CD14-positive monocyte (primary cell): ENCODE measurements around the gene IGSF9B. TPM values are rescaled to one million over a fixed set of nuclear protein-coding genes. Genes with fewer than 3 reads are reported as not detected.

Source experiments
- DNase-seq, 3 donors: peaks; one replicate each; pipeline ENCODE4 v3.0.0-alpha.2; 2011 to 2022
- H2AFZ ChIP-seq: 2 replicates; pipeline ENCODE4 v1.6.0; 2012; ENCODE audit warnings: mild to moderate bottlenecking, low read depth, low read length, inconsistent platforms; ENCODE audit not compliant: insufficient read depth, poor library complexity, severe bottlenecking
- H3K27ac ChIP-seq, 2 donors: 1 replicate in 1 of 2; 2 replicates in 1 of 2; pipeline ENCODE4 v1.5.1; 2012 to 2013; ENCODE audit warnings: low read length in 2 of 2, control low read depth in 1 of 2, inconsistent platforms in 1 of 2, low read depth in 1 of 2, mild to moderate bottlenecking in 1 of 2
- H3K27me3 ChIP-seq, 2 donors: one replicate each; pipeline versions ENCODE4 v1.6.0 to v1.6.1; 2011 to 2013; ENCODE audit warnings: low read length in 2 of 2; ENCODE audit not compliant: control insufficient read depth in 2 of 2, insufficient read depth in 2 of 2
- H3K36me3 ChIP-seq, 2 donors: replicated peaks in 1 of 2; 1 replicate in 1 of 2; 2 replicates in 1 of 2; pipeline versions ENCODE4 v1.5.1 to v1.6.1; 2012 to 2013; ENCODE audit warnings: low read length in 2 of 2, control low read depth in 1 of 2, inconsistent platforms in 1 of 2, mild to moderate bottlenecking in 1 of 2; ENCODE audit not compliant: insufficient read depth in 2 of 2, control insufficient read depth in 1 of 2
- H3K4me1 ChIP-seq, 2 donors: 1 replicate in 1 of 2; 2 replicates in 1 of 2; pipeline versions ENCODE4 v1.5.1 to v1.6.1; 2012 to 2013; ENCODE audit warnings: low read length in 2 of 2, control low read depth in 1 of 2, inconsistent platforms in 1 of 2, mild to moderate bottlenecking in 1 of 2, moderate library complexity in 1 of 2; ENCODE audit not compliant: insufficient read depth in 2 of 2, control insufficient read depth in 1 of 2
- H3K4me2 ChIP-seq: replicated peaks from 2 replicates; pipeline ENCODE3; 2012; ENCODE audit warnings: low read length, moderate library complexity, mild to moderate bottlenecking; ENCODE audit not compliant: poor library complexity, severe bottlenecking; ENCODE audit errors: extremely low read depth
- H3K4me3 ChIP-seq, 3 experiments: fragments of 200-600 bp in 1 of 3; sonication (generic) in 1 of 3; replicated peaks in 1 of 3; 1 replicate in 2 of 3; 2 replicates in 1 of 3; pipeline ENCODE4 v1.5.1; 2011 to 2013; ENCODE audit warnings: low read length in 3 of 3, mild to moderate bottlenecking in 3 of 3, control low read depth in 2 of 3, low read depth in 2 of 3, inconsistent platforms in 1 of 3, moderate library complexity in 1 of 3
- H3K79me2 ChIP-seq: 2 replicates; pipeline ENCODE4 v1.6.0; 2012; ENCODE audit warnings: mild to moderate bottlenecking, control low read depth, inconsistent platforms, low read length, moderate library complexity; ENCODE audit not compliant: insufficient read depth
- H3K9ac ChIP-seq: 2 replicates; pipeline ENCODE4 v1.6.0; 2017; ENCODE audit warnings: low read length, mild to moderate bottlenecking; ENCODE audit not compliant: insufficient read depth, poor library complexity, severe bottlenecking
- H3K9me3 ChIP-seq, 2 donors: replicated peaks in 1 of 2; 1 replicate in 1 of 2; 2 replicates in 1 of 2; pipeline versions ENCODE4 v1.5.1 to v1.6.1; 2012 to 2013; ENCODE audit warnings: low read length in 2 of 2, control low read depth in 1 of 2; ENCODE audit not compliant: control insufficient read depth in 1 of 2, insufficient read depth in 1 of 2
- H4K20me1 ChIP-seq: 2 replicates; pipeline ENCODE4 v1.6.0; 2012; ENCODE audit warnings: mild to moderate bottlenecking, low read length, control low read depth, moderate library complexity; ENCODE audit not compliant: insufficient read depth
- H3K27ac Mint-ChIP-seq, 7 donors: one replicate each; pipeline ENCODE4 v1.8.0; 2020; ENCODE audit warnings: mild to moderate bottlenecking in 7 of 7, mixed read lengths in 7 of 7, moderate library complexity in 6 of 7, inconsistent platforms in 2 of 7
- H3K27me3 Mint-ChIP-seq, 3 donors: one replicate each; pipeline ENCODE4 v1.8.0; 2021 to 2022; ENCODE audit warnings: low read depth in 3 of 3, mild to moderate bottlenecking in 3 of 3, mixed read lengths in 3 of 3, moderate library complexity in 3 of 3, inconsistent platforms in 1 of 3
- H3K36me3 Mint-ChIP-seq, 2 donors: one replicate each; pipeline ENCODE4 v1.8.0; 2020; ENCODE audit warnings: mixed read lengths in 2 of 2, inconsistent platforms in 1 of 2, mild to moderate bottlenecking in 1 of 2
- H3K4me1 Mint-ChIP-seq: one replicate; pipeline ENCODE4 v1.8.0; 2020; ENCODE audit warnings: mild to moderate bottlenecking, mixed read lengths
- H3K4me3 Mint-ChIP-seq, 2 donors: one replicate each; pipeline ENCODE4 v1.8.0; 2020; ENCODE audit warnings: mild to moderate bottlenecking in 2 of 2, mixed read lengths in 2 of 2, moderate library complexity in 1 of 2
- H3K9me3 Mint-ChIP-seq, 7 donors: one replicate each; pipeline ENCODE4 v1.8.0; 2020 to 2022; ENCODE audit warnings: mixed read lengths in 7 of 7, mild to moderate bottlenecking in 6 of 7, moderate library complexity in 6 of 7, inconsistent platforms in 2 of 7
- WGBS: methylation state at CpG from one replicate; pipeline ENCODE4 v1.1.5; 2013; ENCODE audit warnings: missing lambda C conversion rate; ENCODE audit not compliant: insufficient coverage; 5-methylcytosine and 5-hydroxymethylcytosine counted together
- intact Hi-C, 2 donors: fragments of 100-400 bp; cut with micrococcal nuclease; formaldehyde crosslinking; loops; one replicate each; pipeline versions ENCODE4 v1.15.0 to v1.15.1; 2023
- polyA plus RNA-seq, 3 donors: library from polyadenylated mRNA; depleted of rRNA in 1 of 3; unstranded in 2 of 3; stranded (reverse) in 1 of 3; fragments of 300-500 nt in 2 of 3; fragments of >200 nt in 1 of 3; fragmentation: Illumina TruSeq in 2 of 3; gene quantifications; 1 replicate in 2 of 3; 2 replicates in 1 of 3; pipeline ENCODE4 v1.2.3, GENCODE V29; 2012 to 2021
- TF ChIP-seq, protein P1 (sequence below): fragments of 200-600 bp; IDR thresholded peaks from one replicate; pipeline ENCODE4 v1.8.0; 2022; ENCODE audit warnings: antibody characterized with exemption, mild to moderate bottlenecking

Gene IGSF9B
- polyA plus RNA-seq, 3 donors = not detected

DNA sequence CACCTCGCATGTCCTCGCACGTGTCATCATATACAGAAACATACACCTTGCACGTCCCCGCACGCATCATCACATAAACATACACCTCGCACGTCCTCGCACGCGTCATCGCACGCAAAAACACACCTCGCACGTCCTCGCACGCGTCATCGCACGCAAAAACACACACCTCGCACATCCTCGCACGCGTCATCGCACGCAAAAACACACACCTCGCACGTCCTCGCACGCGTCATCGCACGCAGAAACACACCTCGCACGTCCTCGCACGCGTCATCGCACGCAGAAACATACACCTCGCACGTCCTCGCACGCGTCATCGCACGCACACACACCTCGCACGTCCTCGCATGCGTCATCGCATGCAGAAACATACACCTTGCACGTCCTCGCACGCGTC, 16.7 kb downstream of the IGSF9B start:
- no peak overlapping the region for H3K9ac ChIP-seq
- TF ChIP-seq, protein P1, sequence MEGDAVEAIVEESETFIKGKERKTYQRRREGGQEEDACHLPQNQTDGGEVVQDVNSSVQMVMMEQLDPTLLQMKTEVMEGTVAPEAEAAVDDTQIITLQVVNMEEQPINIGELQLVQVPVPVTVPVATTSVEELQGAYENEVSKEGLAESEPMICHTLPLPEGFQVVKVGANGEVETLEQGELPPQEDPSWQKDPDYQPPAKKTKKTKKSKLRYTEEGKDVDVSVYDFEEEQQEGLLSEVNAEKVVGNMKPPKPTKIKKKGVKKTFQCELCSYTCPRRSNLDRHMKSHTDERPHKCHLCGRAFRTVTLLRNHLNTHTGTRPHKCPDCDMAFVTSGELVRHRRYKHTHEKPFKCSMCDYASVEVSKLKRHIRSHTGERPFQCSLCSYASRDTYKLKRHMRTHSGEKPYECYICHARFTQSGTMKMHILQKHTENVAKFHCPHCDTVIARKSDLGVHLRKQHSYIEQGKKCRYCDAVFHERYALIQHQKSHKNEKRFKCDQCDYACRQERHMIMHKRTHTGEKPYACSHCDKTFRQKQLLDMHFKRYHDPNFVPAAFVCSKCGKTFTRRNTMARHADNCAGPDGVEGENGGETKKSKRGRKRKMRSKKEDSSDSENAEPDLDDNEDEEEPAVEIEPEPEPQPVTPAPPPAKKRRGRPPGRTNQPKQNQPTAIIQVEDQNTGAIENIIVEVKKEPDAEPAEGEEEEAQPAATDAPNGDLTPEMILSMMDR = no peak
- Mint-ChIP-seq H3K4me1 (no peaks in the 10 kb centered on the region), H3K9me3 (peaks cover 7 to 13% (median 11%) of the 10 kb centered on the region in 7 donors), H3K27ac (peak overlapping the region in 1 of 7 donors; percentile 27), H3K36me3 (no peaks in the 10 kb centered on the region), H3K4me3 (no peak overlapping the region), H3K27me3 (peaks cover 5% of the 10 kb centered on the region in 3 donors)
- no peaks in the 10 kb centered on the region for H3K27me3 ChIP-seq
- H3K9me3 ChIP-seq = peaks cover 7 to 15% of the 10 kb centered on the region in 2 donors
- WGBS = 95% methylated on average over 56 of the region's 56 CpGs
- DNase-seq = no peak
- H3K79me2 ChIP-seq = no peaks in the 10 kb centered on the region
- no peak overlapping the region for H3K4me2 ChIP-seq
- no peak overlapping the region for H3K4me3 ChIP-seq
- H3K4me1 ChIP-seq = no peaks in the 10 kb centered on the region
- no peaks in the 10 kb centered on the region for H4K20me1 ChIP-seq
- no peaks in the 10 kb centered on the region for H3K36me3 ChIP-seq
- intact Hi-C loops = no loop called here
- H3K27ac ChIP-seq = no peak overlapping the region
- H2AFZ ChIP-seq = no peak overlapping the region

DNA sequence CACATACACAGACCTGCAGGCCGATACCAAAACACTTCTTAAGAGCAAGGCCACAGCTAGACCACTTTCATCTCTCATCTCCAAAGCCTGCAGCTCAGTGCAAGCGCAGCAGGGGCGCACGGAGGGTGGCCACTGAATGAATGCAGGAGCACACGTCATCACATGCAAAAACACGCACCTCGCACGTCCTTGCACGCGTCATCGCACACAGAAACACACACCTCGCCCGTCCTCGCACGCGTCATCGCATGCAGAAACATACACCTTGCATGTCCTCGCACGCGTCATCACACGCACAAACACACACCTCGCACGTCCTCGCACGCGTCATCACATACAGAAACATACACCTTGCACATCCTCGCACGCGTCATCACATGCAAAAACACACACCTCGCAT, 17.2 kb downstream of the IGSF9B start:
- H3K27ac Mint-ChIP-seq = peak overlapping the region in 2 of 7 donors; percentile 27 to 42

More for the DNA sequence above, 17.2 kb downstream of the IGSF9B start:
- Mint-ChIP-seq H3K9me3 (peaks cover 7 to 13% (median 11%) of the 10 kb centered on the region in 7 donors), H3K4me1 (no peaks in the 10 kb centered on the region), H3K36me3 (no peaks in the 10 kb centered on the region), H3K27me3 (peaks cover 5 to 7% (median 5%) of the 10 kb centered on the region in 3 donors), H3K4me3 (no peak overlapping the region)
- no peak overlapping the region for H3K9ac ChIP-seq
- no peak overlapping the region for H3K4me2 ChIP-seq
- H3K79me2 ChIP-seq = no peaks in the 10 kb centered on the region
- H3K4me1 ChIP-seq = no peaks in the 10 kb centered on the region
- no peak overlapping the region for H2AFZ ChIP-seq
- no peak overlapping the region for H3K27ac ChIP-seq
- no peaks in the 10 kb centered on the region for H3K36me3 ChIP-seq
- H4K20me1 ChIP-seq = no peaks in the 10 kb centered on the region
- no peaks in the 10 kb centered on the region for H3K27me3 ChIP-seq
- WGBS = 97% methylated on average over 30 of the region's 30 CpGs
- TF ChIP-seq, protein P1 = no peak
- H3K9me3 ChIP-seq = peaks cover 7 to 15% of the 10 kb centered on the region in 2 donors
- intact Hi-C loops = no loop called here
- no peak for DNase-seq
- H3K4me3 ChIP-seq = no peak overlapping the region
